Breast epithelium (tissue), 3 donors: ENCODE data around the gene LZTS2.

Experiments used
- CTCF ChIP-seq, 3 donors: fragments of 450-650 bp; IDR thresholded peaks; one replicate each; pipeline ENCODE4 v1.5.1; 2016 to 2017; ENCODE audit warnings: antibody characterized with exemption in 3 of 3, mild to moderate bottlenecking in 3 of 3, moderate library complexity in 3 of 3
- POLR2A ChIP-seq: fragments of 450-650 bp; IDR thresholded peaks from one replicate; pipeline ENCODE4 v1.6.1; 2016; ENCODE audit warnings: antibody characterized with exemption, mild to moderate bottlenecking, moderate library complexity
- POLR2AphosphoS5 ChIP-seq, 3 donors: sonication (generic); formaldehyde crosslinking; IDR thresholded peaks; one replicate each; pipeline ENCODE4 v1.6.1; 2017; ENCODE audit warnings: antibody characterized with exemption in 3 of 3

- TF ChIP-seq CTCF (IDR thresholded peaks at IDR 0.05) = no peak
- no peak for TF ChIP-seq POLR2AphosphoS5 (IDR thresholded peaks at IDR 0.05)
- no peak for TF ChIP-seq POLR2A
These were observed 19.3 kb upstream of the LZTS2 start for GRCh38 chr10:100980311-100980710.
